Mesothelial cell of epicardium (in vitro differentiated cells): Measurements from ENCODE around the gene ABCA6. TPM values are rescaled to one million over a fixed set of nuclear protein-coding genes. Genes with fewer than 3 reads are reported as not detected.

Source experiments
- DNase-seq, 2 experiments: peaks; one replicate each; pipeline ENCODE4 v3.0.0; 2021; ENCODE audit warnings: low spot score in 2 of 2; ENCODE audit not compliant: unreplicated experiment in 2 of 2
- H3K27ac Mint-ChIP-seq: 2 replicates; pipeline ENCODE4 v1.8.0; 2021; ENCODE audit warnings: mixed read lengths
- H3K27me3 Mint-ChIP-seq: 2 replicates; pipeline ENCODE4 v1.8.0; 2021; ENCODE audit warnings: low read depth, mixed read lengths
- H3K36me3 Mint-ChIP-seq: 2 replicates; pipeline ENCODE4 v1.8.0; 2021; ENCODE audit warnings: mixed read lengths
- H3K4me1 Mint-ChIP-seq: 2 replicates; pipeline ENCODE4 v1.8.0; 2021; ENCODE audit warnings: mixed read lengths
- H3K4me3 Mint-ChIP-seq: 2 replicates; pipeline ENCODE4 v1.8.0; 2021; ENCODE audit warnings: mild to moderate bottlenecking, moderate library complexity, mixed read lengths
- H3K9me3 Mint-ChIP-seq: 2 replicates; pipeline ENCODE4 v1.8.0; 2021; ENCODE audit warnings: mixed read lengths
- CTCF ChIP-seq: fragments of 200-600 bp; sonication (generic); IDR thresholded peaks from one replicate; pipeline ENCODE4 v1.5.0; 2021; ENCODE audit warnings: antibody characterized with exemption; ENCODE audit not compliant: unreplicated experiment
- total RNA-seq: library from RNA; stranded (reverse); gene quantifications from 3 replicates; pipeline ENCODE4 v1.2.1, GENCODE V29; 2021

ABCA6 gene
- total RNA-seq, 1 donor from 2014 or later: 0.42 TPM

- Mint-ChIP-seq H3K27me3 (no peaks in the 10 kb centered on the region), H3K4me3 (no peak overlapping the region), H3K36me3 (no peaks in the 10 kb centered on the region), H3K27ac (no peak overlapping the region), H3K9me3 (no peaks in the 10 kb centered on the region), H3K4me1 (peaks cover 11% of the 10 kb centered on the region)
- TF ChIP-seq CTCF: no peak
- no peak for DNase-seq
Measured at GRCh38 chr17:69096541-69096940, 45.2 kb downstream of the ABCA6 start.

DNA sequence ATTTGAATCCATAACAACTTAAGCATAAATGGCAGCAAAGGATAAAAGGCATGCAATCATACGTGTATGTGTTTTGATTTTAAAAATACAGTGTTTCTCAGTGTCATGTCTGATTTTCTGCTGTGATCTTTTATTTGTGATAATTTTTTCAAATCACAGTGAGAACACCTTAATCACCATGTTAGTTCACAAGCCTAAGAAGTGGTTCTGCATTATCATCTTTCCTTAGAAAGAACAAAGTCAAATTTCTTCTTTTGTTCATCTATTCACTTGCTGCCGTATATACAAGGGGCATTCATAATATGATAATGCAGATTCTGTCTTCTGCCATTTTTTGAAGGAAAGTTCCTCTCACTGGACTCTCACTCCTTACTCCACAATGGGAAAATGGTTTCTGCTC is 47.7 kb downstream of the ABCA6 start:
- H3K36me3 Mint-ChIP-seq: no peaks in the 10 kb centered on the region
- H3K4me3 Mint-ChIP-seq: no peak overlapping the region
- DNase-seq: no peak
- no peak overlapping the region for H3K27ac Mint-ChIP-seq
- peaks cover 11% of the 10 kb centered on the region for H3K4me1 Mint-ChIP-seq
- no peak for TF ChIP-seq CTCF
- no peaks in the 10 kb centered on the region for H3K9me3 Mint-ChIP-seq
- H3K27me3 Mint-ChIP-seq: no peaks in the 10 kb centered on the region

DNA sequence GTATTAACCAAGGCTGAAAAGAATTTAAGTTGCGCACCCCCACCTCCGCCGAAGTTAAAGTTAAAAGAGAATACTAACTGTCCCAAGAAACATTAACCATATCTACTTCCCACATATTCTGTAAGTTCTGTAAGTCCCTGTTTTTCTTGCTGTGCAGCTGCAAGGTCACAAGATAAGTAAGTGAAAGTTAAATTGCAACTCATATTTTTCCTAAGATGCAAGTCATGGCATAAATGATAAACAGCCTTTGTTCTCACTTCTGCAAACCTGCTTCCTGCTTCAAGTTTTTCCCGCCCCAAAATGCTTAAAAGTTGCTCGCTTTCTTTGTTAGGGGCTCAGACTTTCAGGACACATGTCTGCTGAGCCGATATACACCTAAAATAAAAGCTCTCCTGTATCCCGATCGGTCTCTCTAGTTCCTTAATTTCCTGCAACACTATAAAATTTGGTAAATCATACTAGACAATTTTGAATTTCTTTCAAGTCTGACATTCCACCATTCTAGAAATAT is 48.4 kb downstream of the ABCA6 start:
- no peak for DNase-seq
- TF ChIP-seq CTCF: no peak
- no peaks in the 10 kb centered on the region for H3K36me3 Mint-ChIP-seq
- peaks cover 6% of the 10 kb centered on the region for H3K9me3 Mint-ChIP-seq
- peaks cover 11% of the 10 kb centered on the region for H3K4me1 Mint-ChIP-seq
- H3K4me3 Mint-ChIP-seq: peak overlapping the region; percentile 0
- peak overlapping the region; percentile 66 for H3K27ac Mint-ChIP-seq
- no peaks in the 10 kb centered on the region for H3K27me3 Mint-ChIP-seq

DNA sequence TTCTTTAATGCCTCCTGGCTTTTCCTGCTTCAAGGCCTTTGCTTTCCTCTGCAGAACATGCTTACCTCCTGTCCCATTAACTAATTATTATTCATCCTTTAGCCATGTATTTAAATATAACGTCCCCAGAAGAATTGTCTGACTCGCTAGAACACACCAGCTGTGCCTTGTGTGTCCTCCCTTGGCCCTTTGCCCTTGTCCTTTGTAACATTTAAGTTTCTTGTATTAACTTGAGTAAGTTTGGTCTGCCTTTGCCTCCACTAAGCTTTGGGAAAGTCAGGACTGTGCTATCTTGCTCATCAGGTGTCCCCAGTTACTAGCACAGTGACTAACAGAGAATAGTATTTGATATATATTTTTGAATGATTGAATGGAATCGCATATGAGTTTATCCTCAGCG is 51.3 kb downstream of the ABCA6 start:
- H3K4me1 Mint-ChIP-seq: peaks cover 11% of the 10 kb centered on the region
- no peaks in the 10 kb centered on the region for H3K36me3 Mint-ChIP-seq
- H3K4me3 Mint-ChIP-seq: no peak overlapping the region
- peaks cover 15% of the 10 kb centered on the region for H3K27me3 Mint-ChIP-seq
- no peak for TF ChIP-seq CTCF
- H3K27ac Mint-ChIP-seq: no peak overlapping the region
- DNase-seq: no peak
- H3K9me3 Mint-ChIP-seq: peaks cover 7% of the 10 kb centered on the region

- no peak for DNase-seq
- TF ChIP-seq CTCF: no peak
- Mint-ChIP-seq H3K36me3 (no peaks in the 10 kb centered on the region), H3K9me3 (peaks cover 7% of the 10 kb centered on the region), H3K27ac (no peak overlapping the region), H3K4me1 (peaks cover 11% of the 10 kb centered on the region), H3K4me3 (no peak overlapping the region), H3K27me3 (peaks cover 23% of the 10 kb centered on the region)
Measured at GRCh38 chr17:69088643-69089200, 53.0 kb downstream of the ABCA6 start.

GRCh38 chr17:69086641-69087040 is 55.1 kb downstream of the ABCA6 start:
- DNase-seq: no peak
- peaks cover 18% of the 10 kb centered on the region for H3K9me3 Mint-ChIP-seq
- no peak overlapping the region for H3K27ac Mint-ChIP-seq
- H3K36me3 Mint-ChIP-seq: no peaks in the 10 kb centered on the region
- H3K27me3 Mint-ChIP-seq: peaks cover 24% of the 10 kb centered on the region
- H3K4me3 Mint-ChIP-seq: no peak overlapping the region
- no peaks in the 10 kb centered on the region for H3K4me1 Mint-ChIP-seq
- no peak for TF ChIP-seq CTCF
